Stimulated activated CD8-positive, alpha-beta memory T cell treated with anti-CD3 and anti-CD28 coated beads, Interleukin-12 subunit alpha, Interleukin-12 subunit beta, amount 100 ng/mL, for 24 hours (primary cell): Measurements from ENCODE around the gene MRPL53.
"Not testable (repeated sequence)": the region's sequence is repeated elsewhere in the genome, so short reads cannot be mapped to it uniquely, and the experiment has no call there.

Experiments used
- DNase-seq: peaks from one replicate; pipeline ENCODE4 v3.0.0-alpha.2; 2020; ENCODE audit errors: extremely low read depth

MRPL53 gene

DNA sequence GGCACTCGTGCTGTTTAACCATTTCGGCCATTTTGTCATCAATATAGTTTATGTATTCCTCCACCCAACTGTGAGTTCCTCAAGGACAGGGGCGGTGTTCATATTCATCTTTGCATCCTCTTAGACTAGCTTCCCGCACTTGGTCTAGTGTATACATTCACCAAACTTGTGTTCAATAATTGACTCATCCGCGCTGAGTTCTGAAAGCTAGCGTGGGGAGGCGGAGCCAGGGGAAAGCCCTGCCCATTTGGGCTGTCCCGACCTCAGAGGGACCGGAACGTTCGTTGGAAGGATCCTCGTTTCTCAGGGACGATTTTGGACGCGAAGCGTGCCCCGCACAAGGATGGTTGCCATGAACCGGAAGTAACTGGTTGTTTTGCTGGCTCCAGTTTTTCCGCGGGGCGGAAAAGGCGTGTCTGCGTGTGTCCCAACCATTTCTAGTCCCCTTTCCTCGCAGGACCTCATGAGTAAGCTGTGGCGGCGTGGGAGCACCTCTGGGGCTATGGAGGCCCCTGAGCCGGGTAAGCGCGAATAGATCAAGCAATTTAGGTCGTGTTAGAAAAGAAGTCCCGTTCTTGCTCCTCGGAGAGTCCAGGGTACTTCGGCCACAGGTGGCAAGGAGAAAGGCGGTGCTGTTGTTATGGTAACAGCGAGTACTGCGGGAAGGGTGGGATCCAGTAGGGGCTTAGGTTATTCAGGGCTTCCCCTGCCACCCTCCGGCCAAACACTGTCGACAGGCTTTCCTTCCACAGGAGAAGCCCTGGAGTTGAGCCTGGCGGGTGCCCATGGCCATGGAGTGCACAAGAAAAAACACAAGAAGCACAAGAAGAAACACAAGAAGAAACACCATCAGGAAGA is 17.6 kb downstream of the MRPL53 start, which contains the start of gene INO80B:
INO80B (plus strand) TSS at position 434 of the 858 bp plus-strand sequence; CDS start at position 464, 30 bp downstream.
- DNase-seq, result peak; percentile 85

GRCh38 chr2:74450570-74451190 is 21.8 kb downstream of the MRPL53 start:
- no peak for DNase-seq

DNA sequence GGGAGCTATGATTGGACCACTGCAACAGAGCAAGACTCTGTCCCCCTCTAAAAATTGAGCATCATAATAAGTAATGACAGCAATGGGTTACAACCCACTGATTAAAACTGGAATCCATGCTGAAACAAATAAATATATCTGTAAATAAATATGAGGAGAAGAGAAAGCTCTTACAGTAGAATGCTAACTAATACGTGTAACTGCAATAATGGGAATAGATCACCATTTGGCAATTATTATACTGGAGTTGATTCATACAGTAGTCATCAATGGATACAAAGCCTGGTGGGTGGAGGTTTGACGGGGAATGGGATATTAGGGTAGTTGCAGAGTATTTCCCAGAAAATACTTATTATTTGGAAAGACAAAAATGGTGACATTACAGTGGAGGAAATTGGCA is 23.7 kb downstream of the MRPL53 start:
- no peak for DNase-seq

- DNase-seq, result no peak
Observed at GRCh38 chr2:74447230-74447999, 25.1 kb downstream of the MRPL53 start.

DNA sequence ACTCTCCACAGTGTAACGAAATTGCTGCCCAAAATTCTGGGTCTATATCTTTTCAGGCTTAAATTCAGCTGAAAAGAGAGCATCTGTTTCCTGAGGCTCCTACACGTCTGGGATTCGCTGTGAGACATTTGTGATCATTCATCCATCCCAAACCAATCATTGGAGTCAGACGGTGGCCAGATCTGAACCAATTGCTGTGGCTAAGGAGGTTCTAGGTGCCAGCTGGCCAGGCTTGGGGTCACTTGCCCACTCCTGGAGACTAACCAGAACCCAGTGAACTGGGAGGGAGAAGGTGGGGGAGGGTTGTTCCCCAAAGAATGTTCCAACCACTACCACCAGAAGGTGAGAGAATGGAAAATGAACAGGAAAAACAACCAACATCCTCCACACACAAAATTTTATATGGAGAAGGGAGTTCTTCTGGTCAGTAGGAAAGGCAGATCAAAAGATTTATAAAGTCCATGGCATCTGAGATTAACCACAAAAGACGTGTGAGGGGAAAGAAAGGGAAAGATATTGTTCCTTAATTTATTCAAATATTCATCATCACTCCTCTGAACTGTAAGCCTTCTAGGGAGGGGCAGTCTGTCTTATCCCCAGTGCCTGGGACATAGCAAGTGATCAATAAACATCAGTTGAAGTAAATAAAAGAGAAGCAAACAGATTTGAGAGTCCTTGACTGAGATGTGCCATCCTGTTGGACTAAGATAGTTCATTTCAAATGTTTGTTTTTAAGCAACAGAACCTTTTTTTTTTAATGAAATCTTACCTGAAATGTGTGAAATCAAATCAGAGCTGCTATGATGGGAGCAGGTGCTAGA is 27.8 kb downstream of the MRPL53 start:
- no peak for DNase-seq

DNA sequence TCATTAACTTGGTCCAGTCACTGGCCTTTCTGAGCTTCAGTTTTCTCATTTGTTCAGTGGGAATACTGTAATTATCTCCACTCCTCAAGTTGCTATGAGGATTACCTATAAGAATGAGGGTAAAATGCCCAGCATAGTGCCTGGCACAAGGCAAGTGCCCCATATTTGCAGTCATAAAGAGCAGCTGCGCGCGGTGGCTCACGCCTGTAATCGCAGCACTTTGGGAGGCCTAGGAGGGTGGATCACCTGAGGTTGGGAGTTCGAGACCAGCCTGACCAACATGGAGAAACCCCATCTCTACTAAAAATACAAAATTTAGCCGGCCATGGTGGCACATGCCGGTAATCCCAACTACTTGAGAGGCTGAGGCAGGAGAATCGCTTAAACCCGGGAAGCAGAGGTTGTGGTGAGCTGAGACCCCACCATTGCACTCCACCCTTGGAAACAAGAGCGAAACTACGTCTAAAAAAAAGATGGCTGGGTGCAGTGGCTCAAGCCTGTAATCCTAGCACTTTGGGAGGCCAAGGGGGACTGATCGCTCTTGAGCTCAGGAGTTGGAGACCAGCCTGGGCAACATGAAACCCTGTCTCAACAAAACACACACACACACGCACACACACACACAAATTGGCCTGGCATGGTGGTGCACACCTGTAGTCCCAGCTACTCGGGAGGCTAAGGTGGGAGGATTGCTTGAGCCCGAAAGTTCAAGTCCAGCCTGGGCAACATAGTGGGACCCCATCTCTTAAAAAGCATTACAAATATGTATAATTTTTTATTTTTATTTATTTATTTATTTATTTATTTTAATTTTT is 29.8 kb downstream of the MRPL53 start:
- DNase-seq, result not testable (repeated sequence)

- no peak for DNase-seq
Observed at GRCh38 chr2:74441690-74442482, 30.6 kb downstream of the MRPL53 start, which contains the start of gene RTKN. Gene RTKN, minus strand, starts transcription at chr2:74441937. Its CDS starts 121 bp downstream, at chr2:74441816.

- no peak for DNase-seq
Observed at GRCh38 chr2:74441170-74441689, 31.2 kb downstream of the MRPL53 start.

DNA sequence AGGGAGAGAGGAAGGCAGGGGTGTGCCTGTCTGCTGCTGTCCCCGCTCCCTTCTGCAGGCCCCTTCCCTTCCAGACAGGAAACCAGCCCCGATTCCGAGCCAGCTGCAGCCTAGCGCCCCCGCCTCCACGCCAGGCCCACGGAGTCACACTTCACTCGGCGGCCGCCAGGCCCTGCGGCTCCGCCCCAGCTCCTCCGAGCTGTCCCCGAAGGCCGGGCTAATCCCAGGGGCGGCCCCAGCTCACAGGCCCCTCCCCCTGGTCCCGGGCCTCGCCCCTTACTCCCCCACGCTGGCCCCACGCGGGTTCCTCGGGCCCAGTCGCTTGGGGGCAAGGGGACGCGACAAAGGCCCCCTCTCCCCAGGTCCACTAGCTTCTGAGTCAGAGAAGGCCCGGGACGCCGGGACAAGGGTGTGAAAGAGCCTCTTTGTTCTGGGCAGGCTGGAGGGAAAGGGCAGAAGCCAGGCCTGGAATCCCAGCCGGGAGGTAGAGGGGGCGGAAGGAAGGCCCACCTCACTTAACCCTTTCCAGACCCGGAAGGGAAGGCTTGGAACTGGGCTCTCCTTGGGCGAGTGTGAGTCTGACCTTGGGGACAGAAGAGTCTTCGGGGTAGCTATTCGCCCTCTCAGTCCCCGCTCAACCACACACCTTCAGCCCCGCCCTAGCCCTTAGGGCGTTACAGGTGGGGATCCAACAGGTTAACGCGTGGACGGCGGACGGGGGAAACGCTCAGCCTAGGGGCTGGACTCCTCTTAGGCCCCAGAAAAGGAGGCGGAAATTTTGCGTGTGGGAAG is 31.9 kb downstream of the MRPL53 start:
- no peak for DNase-seq

- DNase-seq, result no peak
Observed at GRCh38 chr2:74439803-74440377, 32.6 kb downstream of the MRPL53 start.

GRCh38 chr2:74439373-74439772 is 33.1 kb downstream of the MRPL53 start:
- no peak for DNase-seq

DNA sequence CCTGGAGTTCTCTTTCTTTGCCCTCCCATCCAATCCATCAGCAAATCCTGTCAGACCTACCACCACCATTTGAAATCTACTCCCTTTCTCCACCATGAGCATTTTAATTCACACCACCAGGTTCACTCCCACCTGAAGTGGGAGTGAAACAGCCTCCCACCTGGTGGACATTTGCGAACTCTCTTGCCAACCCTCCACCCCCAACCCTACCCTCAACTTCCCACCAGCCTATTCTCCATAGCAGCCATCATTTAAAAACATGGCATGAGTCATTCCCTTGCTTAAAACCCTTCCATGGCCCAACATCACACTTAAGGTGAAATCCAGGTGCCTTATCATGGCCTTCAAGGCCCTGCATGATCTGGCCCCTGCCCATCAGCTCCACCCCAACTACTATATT is 34.2 kb downstream of the MRPL53 start:
- DNase-seq, result no peak

- DNase-seq, result no peak
Observed at GRCh38 chr2:74436848-74437695, 35.4 kb downstream of the MRPL53 start.

- DNase-seq, result no peak
Observed at GRCh38 chr2:74436111-74436805, 36.2 kb downstream of the MRPL53 start.

- DNase-seq, result no peak
Observed at GRCh38 chr2:74430502-74430901, 42.0 kb downstream of the MRPL53 start.
